GM23338 (cell line): ENCODE measurements around the gene MYO6. TPM values are rescaled to one million over a fixed set of nuclear protein-coding genes. Genes with fewer than 3 reads are reported as not detected.

Experiments
- ATAC-seq: fragments of 200-7000 bp; cut with Tn5 transposase; 3 replicates; pipeline ENCODE4 v1.9.1; 2020
- DNase-seq: peaks from one replicate; pipeline ENCODE4 v3.0.0-alpha.2; 2015; ENCODE audit warnings: low spot score
- H2AFZ ChIP-seq: fragments of 200-600 bp; sonication (generic); 2 replicates; pipeline ENCODE4 v1.8.0; 2016; ENCODE audit warnings: antibody characterized with exemption, mild to moderate bottlenecking, moderate library complexity
- H3F3A ChIP-seq: fragments of 200-600 bp; sonication (generic); replicated peaks from 2 replicates; pipeline ENCODE4 v1.8.0; 2017; ENCODE audit warnings: antibody characterized with exemption, mixed run types, low read depth
- H3K27ac ChIP-seq: fragments of 200-600 bp; sonication (generic); 2 replicates; pipeline ENCODE4 v1.6.1; 2016; ENCODE audit warnings: low read depth
- H3K27me3 ChIP-seq: fragments of 200-600 bp; sonication (generic); 2 replicates; pipeline ENCODE4 v1.8.0; 2016; ENCODE audit warnings: mild to moderate bottlenecking, mixed run types, moderate library complexity; ENCODE audit not compliant: insufficient read depth
- H3K36me3 ChIP-seq: fragments of 200-600 bp; sonication (generic); 2 replicates; pipeline ENCODE4 v1.8.0; 2016; ENCODE audit warnings: mild to moderate bottlenecking; ENCODE audit not compliant: insufficient read depth
- H3K4me1 ChIP-seq: fragments of 200-600 bp; sonication (generic); 2 replicates; pipeline ENCODE4 v1.8.0; 2016; ENCODE audit warnings: mild to moderate bottlenecking, moderate library complexity; ENCODE audit not compliant: insufficient read depth
- H3K4me2 ChIP-seq: fragments of 200-600 bp; sonication (generic); 2 replicates; pipeline ENCODE4 v1.7.1; 2017; ENCODE audit warnings: mixed run types
- H3K4me3 ChIP-seq: fragments of 200-600 bp; sonication (generic); 2 replicates; pipeline ENCODE4 v1.6.1; 2016; ENCODE audit warnings: mixed run types
- H3K79me2 ChIP-seq: fragments of 200-600 bp; sonication (generic); replicated peaks from 2 replicates; pipeline ENCODE4 v1.8.0; 2017; ENCODE audit warnings: mild to moderate bottlenecking; ENCODE audit not compliant: insufficient read depth
- H3K9me2 ChIP-seq: fragments of 200-600 bp; sonication (generic); 2 replicates; pipeline ENCODE4 v1.8.0; 2017; ENCODE audit not compliant: insufficient read depth
- H4K20me1 ChIP-seq: fragments of 200-600 bp; sonication (generic); replicated peaks from 2 replicates; pipeline ENCODE4 v1.8.0; 2017; ENCODE audit warnings: mild to moderate bottlenecking; ENCODE audit not compliant: insufficient read depth
- H3K27ac Mint-ChIP-seq: 2 replicates; pipeline ENCODE4 v1.8.0; 2020; ENCODE audit warnings: inconsistent platforms, mild to moderate bottlenecking, moderate library complexity, mixed read lengths
- H3K27me3 Mint-ChIP-seq: 3 replicates; pipeline ENCODE4 v1.8.0; 2022; ENCODE audit warnings: low read depth, mild to moderate bottlenecking, moderate library complexity, mixed read lengths, inconsistent platforms; ENCODE audit not compliant: insufficient read depth, poor library complexity
- H3K36me3 Mint-ChIP-seq: 3 replicates; pipeline ENCODE4 v1.8.0; 2021; ENCODE audit warnings: low read depth, mild to moderate bottlenecking, inconsistent platforms, moderate library complexity, mixed read lengths
- H3K4me1 Mint-ChIP-seq: 3 replicates; pipeline ENCODE4 v1.8.0; 2020; ENCODE audit warnings: mild to moderate bottlenecking, inconsistent platforms, mixed read lengths
- H3K4me3 Mint-ChIP-seq: 3 replicates; pipeline ENCODE4 v1.8.0; 2021; ENCODE audit warnings: moderate library complexity, mild to moderate bottlenecking, inconsistent platforms, mixed read lengths
- H3K9me3 Mint-ChIP-seq: 3 replicates; pipeline ENCODE4 v1.8.0; 2020; ENCODE audit warnings: moderate library complexity, mild to moderate bottlenecking, inconsistent platforms, mixed read lengths
- CREB1 ChIP-seq: fragments of 250-450 bp; sonication (Bioruptor Pico); IDR thresholded peaks from 2 replicates; pipeline ENCODE4 v1.5.0; 2020; ENCODE audit warnings: low read depth, mild to moderate bottlenecking, moderate library complexity
- EZH2 ChIP-seq: fragments of 200-600 bp; sonication (generic); IDR thresholded peaks from one replicate; pipeline ENCODE4 v1.8.0; 2017; ENCODE audit warnings: antibody characterized with exemption, mild to moderate bottlenecking, low read depth; ENCODE audit not compliant: unreplicated experiment
- EZH2phosphoT487 ChIP-seq: fragments of 200-600 bp; sonication (generic); IDR thresholded peaks from one replicate; pipeline ENCODE4 v1.8.1; 2018; ENCODE audit warnings: antibody characterized with exemption; ENCODE audit not compliant: unreplicated experiment
- JUNB ChIP-seq: IDR thresholded peaks from one replicate; pipeline ENCODE4 v1.6.1; 2016; ENCODE audit warnings: antibody characterized with exemption; ENCODE audit not compliant: unreplicated experiment
- NANOG ChIP-seq: IDR thresholded peaks from 2 replicates; pipeline ENCODE4 v1.6.1; 2016; ENCODE audit warnings: antibody characterized with exemption, borderline replicate concordance
- POLR2AphosphoS5 ChIP-seq: IDR thresholded peaks from 2 replicates; pipeline ENCODE4 v1.6.1; 2016; ENCODE audit warnings: antibody characterized with exemption, low read depth
- REST ChIP-seq: IDR thresholded peaks from one replicate; pipeline ENCODE4 v1.6.1; 2018; ENCODE audit warnings: antibody characterized with exemption; ENCODE audit not compliant: unreplicated experiment
- STAT1 ChIP-seq: IDR thresholded peaks from one replicate; pipeline ENCODE4 v1.6.1; 2016; ENCODE audit warnings: antibody characterized with exemption; ENCODE audit not compliant: unreplicated experiment
- ZNF114 ChIP-seq: fragments of 250-450 bp; sonication (Bioruptor Pico); IDR thresholded peaks from 2 replicates; pipeline ENCODE4 v1.5.0; 2020; ENCODE audit warnings: mild to moderate bottlenecking, moderate library complexity
- ZNF331 ChIP-seq: fragments of 250-450 bp; sonication (Bioruptor Pico); IDR thresholded peaks from 2 replicates; pipeline ENCODE4 v1.5.0; 2020; ENCODE audit warnings: low read depth, mild to moderate bottlenecking, moderate library complexity
- polyA plus RNA-seq: library from polyadenylated mRNA; unstranded; fragments of >200 nt; fragmentation: Nextera tagmentation; extraction: Ambion mirVana; gene quantifications from 2 replicates; pipeline ENCODE4 v1.2.1, GENCODE V29; 2016
- total RNA-seq: library from RNA; depleted of rRNA; stranded (reverse); fragments of >200 nt; shearing (Covaris generic); gene quantifications from 2 replicates; pipeline ENCODE4 v1.2.3, GENCODE V29; 2014
- TF ChIP-seq, protein P1 (sequence below): IDR thresholded peaks from 2 replicates; pipeline ENCODE4 v1.6.1; 2016; ENCODE audit warnings: antibody characterized with exemption
- TF ChIP-seq, protein P2 (sequence below), 2 experiments: fragments of 200-600 bp in 1 of 2; sonication (generic) in 1 of 2; conservative IDR thresholded peaks; 2 replicates each; pipeline versions ENCODE4 v1.5.1 to v1.6.1; 2016 to 2017; ENCODE audit warnings: antibody characterized with exemption in 2 of 2, low read depth in 2 of 2, mild to moderate bottlenecking in 2 of 2, moderate library complexity in 1 of 2
- TF ChIP-seq, protein P3 (sequence below): fragments of 250-450 bp; sonication (Bioruptor Pico); IDR thresholded peaks from 2 replicates; pipeline ENCODE4 v1.5.0; 2020; ENCODE audit warnings: mild to moderate bottlenecking, moderate library complexity

The MYO6 gene
- total and polyA plus RNA-seq, 2 experiments from 2014 or later = 21.8 to 33.0 TPM

DNA sequence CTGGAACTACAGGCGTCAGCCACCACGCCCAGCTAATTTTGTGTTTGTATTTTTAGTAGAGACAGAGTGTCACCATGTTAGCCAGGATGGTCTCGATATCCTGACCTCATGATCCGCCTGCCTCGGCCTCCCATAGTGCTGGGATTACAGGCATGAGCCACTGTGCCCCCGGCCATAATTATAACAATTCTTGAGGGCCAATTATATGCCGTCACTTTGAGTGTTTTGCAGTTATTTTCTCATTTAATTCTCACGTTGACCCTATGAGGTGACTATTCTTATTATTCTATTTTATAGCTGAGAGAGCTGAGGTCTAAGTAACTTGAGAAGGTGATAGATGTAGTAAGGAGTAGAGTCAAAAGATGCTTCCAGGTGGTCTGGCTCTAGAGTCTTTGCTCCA is 13.0 kb downstream of the MYO6 start:
- no peaks in the 10 kb centered on the region for H3K36me3 ChIP-seq
- H3K9me3 Mint-ChIP-seq = no peaks in the 10 kb centered on the region
- H3K27ac Mint-ChIP-seq = no peak overlapping the region
- H3K9me2 ChIP-seq = no peaks in the 10 kb centered on the region
- H3K79me2 ChIP-seq = peaks cover 6% of the 10 kb centered on the region
- no peak overlapping the region for H2AFZ ChIP-seq
- H3K27me3 Mint-ChIP-seq = peaks cover 2% of the 10 kb centered on the region
- no peak overlapping the region for H3K4me2 ChIP-seq
- no peak for ATAC-seq
- no peak overlapping the region for H3K27ac ChIP-seq
- H3K4me1 Mint-ChIP-seq = peaks cover 12% of the 10 kb centered on the region
- no peaks in the 10 kb centered on the region for H3F3A ChIP-seq
- H4K20me1 ChIP-seq = peaks cover 12% of the 10 kb centered on the region
- peaks cover 6% of the 10 kb centered on the region; the same call in 1 of the 2 replicates for H3K4me1 ChIP-seq
- H3K4me3 ChIP-seq = no peak overlapping the region
- TF ChIP-seq ZNF331 (CRISPR knock-in tag) (no peak), NANOG (no peak), STAT1 (no peak), EZH2phosphoT487 (no peak), ZNF114 (no peak), JUNB (no peak), CREB1 (CRISPR knock-in tag) (no peak), POLR2AphosphoS5 (no peak), EZH2 (no peak), REST (no peak)
- TF ChIP-seq, protein P1, sequence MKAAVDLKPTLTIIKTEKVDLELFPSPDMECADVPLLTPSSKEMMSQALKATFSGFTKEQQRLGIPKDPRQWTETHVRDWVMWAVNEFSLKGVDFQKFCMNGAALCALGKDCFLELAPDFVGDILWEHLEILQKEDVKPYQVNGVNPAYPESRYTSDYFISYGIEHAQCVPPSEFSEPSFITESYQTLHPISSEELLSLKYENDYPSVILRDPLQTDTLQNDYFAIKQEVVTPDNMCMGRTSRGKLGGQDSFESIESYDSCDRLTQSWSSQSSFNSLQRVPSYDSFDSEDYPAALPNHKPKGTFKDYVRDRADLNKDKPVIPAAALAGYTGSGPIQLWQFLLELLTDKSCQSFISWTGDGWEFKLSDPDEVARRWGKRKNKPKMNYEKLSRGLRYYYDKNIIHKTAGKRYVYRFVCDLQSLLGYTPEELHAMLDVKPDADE = no peak
- TF ChIP-seq, protein P2, sequence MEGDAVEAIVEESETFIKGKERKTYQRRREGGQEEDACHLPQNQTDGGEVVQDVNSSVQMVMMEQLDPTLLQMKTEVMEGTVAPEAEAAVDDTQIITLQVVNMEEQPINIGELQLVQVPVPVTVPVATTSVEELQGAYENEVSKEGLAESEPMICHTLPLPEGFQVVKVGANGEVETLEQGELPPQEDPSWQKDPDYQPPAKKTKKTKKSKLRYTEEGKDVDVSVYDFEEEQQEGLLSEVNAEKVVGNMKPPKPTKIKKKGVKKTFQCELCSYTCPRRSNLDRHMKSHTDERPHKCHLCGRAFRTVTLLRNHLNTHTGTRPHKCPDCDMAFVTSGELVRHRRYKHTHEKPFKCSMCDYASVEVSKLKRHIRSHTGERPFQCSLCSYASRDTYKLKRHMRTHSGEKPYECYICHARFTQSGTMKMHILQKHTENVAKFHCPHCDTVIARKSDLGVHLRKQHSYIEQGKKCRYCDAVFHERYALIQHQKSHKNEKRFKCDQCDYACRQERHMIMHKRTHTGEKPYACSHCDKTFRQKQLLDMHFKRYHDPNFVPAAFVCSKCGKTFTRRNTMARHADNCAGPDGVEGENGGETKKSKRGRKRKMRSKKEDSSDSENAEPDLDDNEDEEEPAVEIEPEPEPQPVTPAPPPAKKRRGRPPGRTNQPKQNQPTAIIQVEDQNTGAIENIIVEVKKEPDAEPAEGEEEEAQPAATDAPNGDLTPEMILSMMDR (conservative IDR thresholded peaks at IDR 0.05; ENCODE audit: low read depth in 2 of 2) = no peak
- TF ChIP-seq, protein P3, sequence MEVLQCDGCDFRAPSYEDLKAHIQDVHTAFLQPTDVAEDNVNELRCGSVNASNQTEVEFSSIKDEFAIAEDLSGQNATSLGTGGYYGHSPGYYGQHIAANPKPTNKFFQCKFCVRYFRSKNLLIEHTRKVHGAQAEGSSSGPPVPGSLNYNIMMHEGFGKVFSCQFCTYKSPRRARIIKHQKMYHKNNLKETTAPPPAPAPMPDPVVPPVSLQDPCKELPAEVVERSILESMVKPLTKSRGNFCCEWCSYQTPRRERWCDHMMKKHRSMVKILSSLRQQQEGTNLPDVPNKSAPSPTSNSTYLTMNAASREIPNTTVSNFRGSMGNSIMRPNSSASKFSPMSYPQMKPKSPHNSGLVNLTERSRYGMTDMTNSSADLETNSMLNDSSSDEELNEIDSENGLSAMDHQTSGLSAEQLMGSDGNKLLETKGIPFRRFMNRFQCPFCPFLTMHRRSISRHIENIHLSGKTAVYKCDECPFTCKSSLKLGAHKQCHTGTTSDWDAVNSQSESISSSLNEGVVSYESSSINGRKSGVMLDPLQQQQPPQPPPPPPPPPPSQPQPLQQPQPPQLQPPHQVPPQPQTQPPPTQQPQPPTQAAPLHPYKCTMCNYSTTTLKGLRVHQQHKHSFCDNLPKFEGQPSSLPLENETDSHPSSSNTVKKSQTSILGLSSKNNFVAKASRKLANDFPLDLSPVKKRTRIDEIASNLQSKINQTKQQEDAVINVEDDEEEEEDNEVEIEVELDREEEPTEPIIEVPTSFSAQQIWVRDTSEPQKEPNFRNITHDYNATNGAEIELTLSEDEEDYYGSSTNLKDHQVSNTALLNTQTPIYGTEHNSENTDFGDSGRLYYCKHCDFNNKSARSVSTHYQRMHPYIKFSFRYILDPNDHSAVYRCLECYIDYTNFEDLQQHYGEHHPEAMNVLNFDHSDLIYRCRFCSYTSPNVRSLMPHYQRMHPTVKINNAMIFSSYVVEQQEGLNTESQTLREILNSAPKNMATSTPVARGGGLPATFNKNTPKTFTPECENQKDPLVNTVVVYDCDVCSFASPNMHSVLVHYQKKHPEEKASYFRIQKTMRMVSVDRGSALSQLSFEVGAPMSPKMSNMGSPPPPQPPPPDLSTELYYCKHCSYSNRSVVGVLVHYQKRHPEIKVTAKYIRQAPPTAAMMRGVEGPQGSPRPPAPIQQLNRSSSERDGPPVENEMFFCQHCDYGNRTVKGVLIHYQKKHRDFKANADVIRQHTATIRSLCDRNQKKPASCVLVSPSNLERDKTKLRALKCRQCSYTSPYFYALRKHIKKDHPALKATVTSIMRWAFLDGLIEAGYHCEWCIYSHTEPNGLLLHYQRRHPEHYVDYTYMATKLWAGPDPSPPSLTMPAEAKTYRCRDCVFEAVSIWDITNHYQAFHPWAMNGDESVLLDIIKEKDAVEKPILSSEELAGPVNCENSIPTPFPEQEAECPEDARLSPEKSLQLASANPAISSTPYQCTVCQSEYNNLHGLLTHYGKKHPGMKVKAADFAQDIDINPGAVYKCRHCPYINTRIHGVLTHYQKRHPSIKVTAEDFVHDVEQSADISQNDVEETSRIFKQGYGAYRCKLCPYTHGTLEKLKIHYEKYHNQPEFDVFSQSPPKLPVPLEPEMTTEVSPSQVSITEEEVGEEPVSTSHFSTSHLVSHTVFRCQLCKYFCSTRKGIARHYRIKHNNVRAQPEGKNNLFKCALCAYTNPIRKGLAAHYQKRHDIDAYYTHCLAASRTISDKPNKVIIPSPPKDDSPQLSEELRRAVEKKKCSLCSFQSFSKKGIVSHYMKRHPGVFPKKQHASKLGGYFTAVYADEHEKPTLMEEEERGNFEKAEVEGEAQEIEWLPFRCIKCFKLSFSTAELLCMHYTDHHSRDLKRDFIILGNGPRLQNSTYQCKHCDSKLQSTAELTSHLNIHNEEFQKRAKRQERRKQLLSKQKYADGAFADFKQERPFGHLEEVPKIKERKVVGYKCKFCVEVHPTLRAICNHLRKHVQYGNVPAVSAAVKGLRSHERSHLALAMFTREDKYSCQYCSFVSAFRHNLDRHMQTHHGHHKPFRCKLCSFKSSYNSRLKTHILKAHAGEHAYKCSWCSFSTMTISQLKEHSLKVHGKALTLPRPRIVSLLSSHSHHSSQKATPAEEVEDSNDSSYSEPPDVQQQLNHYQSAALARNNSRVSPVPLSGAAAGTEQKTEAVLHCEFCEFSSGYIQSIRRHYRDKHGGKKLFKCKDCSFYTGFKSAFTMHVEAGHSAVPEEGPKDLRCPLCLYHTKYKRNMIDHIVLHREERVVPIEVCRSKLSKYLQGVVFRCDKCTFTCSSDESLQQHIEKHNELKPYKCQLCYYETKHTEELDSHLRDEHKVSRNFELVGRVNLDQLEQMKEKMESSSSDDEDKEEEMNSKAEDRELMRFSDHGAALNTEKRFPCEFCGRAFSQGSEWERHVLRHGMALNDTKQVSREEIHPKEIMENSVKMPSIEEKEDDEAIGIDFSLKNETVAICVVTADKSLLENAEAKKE (CRISPR knock-in tag) = no peak
- H3K27me3 ChIP-seq = no peaks in the 10 kb centered on the region
- no peaks in the 10 kb centered on the region; the same call in 2 of the 3 replicates for H3K36me3 Mint-ChIP-seq
- DNase-seq = no peak
- no peak overlapping the region for H3K4me3 Mint-ChIP-seq
